ENCODE data around the gene CACNA1A. TPM values are rescaled to one million over a fixed set of nuclear protein-coding genes. Genes with fewer than 3 reads are reported as not detected.
"Not testable (repeated sequence)": the region's sequence is repeated elsewhere in the genome, so short reads cannot be mapped to it uniquely, and the experiment has no call there.

The CACNA1A gene
- total RNA-seq, 1 donor from 2014 or later: 0.47 TPM

DNA sequence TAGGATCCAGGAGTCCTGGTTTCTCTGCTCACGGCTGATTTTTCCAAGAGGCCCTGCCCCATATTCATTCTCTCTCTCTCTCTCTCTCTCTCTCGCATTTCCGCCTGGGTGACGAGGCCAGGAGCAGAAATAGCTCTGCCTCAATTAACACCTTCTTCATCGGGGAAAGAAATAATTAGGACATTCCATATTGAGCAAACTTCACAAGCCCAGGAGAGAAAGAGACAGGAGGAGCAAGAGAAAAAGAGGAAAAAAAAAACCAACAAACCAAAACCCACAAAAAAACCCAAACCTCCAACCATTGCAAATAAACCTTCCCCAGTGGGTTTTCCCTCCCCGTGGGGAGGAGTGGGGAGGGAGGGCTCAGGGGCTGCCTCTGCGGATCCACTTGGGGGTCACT, 143.0 kb downstream of the CACNA1A start:
- Mint-ChIP-seq H3K4me3 (no peak overlapping the region), H3K4me1 (ENCODE audit: low read depth) (no peaks in the 10 kb centered on the region), H3K27me3 (ENCODE audit: insufficient read depth) (peaks cover 4% of the 10 kb centered on the region), H3K36me3 (ENCODE audit: low read depth) (no peaks in the 10 kb centered on the region), H3K27ac (no peak overlapping the region), H3K9me3 (peaks cover 4% of the 10 kb centered on the region)
- intact Hi-C loops (cut with micrococcal nuclease): no loop called here
- DNase-seq (ENCODE audit: low spot score): no peak

DNA sequence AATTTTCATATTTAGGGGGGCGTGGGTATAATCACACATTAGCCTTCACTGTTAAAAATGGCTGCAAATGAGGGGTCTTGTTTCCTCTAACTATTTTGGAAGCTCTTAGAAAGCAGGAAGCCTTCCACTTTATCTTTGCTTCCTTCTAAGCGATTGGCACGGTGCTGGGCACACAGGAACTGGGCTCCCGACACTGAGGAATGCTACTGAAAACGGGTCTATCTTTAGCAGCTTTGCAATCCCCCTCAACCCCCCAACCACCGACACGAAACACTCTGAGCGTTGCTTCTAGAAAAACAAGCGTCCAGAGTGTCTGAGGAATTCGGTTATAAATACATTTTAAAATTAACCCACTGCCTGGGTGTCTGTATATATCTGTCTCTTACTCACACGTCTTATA, 143.6 kb downstream of the CACNA1A start:
- peaks cover 4% of the 10 kb centered on the region for H3K27me3 Mint-ChIP-seq (ENCODE audit: insufficient read depth)
- no peak overlapping the region for H3K27ac Mint-ChIP-seq
- no peak overlapping the region for H3K4me3 Mint-ChIP-seq
- intact Hi-C loops (cut with micrococcal nuclease): no loop called here
- H3K9me3 Mint-ChIP-seq: peaks cover 4% of the 10 kb centered on the region
- H3K36me3 Mint-ChIP-seq (ENCODE audit: low read depth): no peaks in the 10 kb centered on the region
- no peaks in the 10 kb centered on the region for H3K4me1 Mint-ChIP-seq (ENCODE audit: low read depth)
- no peak for DNase-seq (ENCODE audit: low spot score)

DNA sequence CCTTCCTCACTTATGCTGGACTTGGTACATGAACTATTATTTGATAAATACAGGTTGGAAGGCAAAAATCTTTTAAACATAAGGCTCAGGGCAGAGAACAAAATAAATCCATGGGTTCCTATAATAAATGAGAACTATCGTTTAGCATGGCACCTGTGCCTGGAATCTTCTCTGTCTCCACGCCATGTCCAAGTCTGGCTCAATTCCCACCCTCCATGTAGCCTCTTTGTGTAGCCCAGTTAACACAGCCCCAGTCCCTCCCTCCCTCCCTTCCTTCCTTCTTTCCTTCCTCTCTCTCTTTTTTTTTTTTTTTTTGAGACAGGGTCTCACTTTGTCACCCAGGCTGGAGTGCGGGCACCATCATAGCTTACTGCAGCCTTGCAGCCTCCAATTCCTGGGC, 144.6 kb downstream of the CACNA1A start:
- H3K4me3 Mint-ChIP-seq; H3K4me1 Mint-ChIP-seq (ENCODE audit: low read depth); H3K27me3 Mint-ChIP-seq (ENCODE audit: insufficient read depth); intact Hi-C loops (cut with micrococcal nuclease); H3K9me3 Mint-ChIP-seq; DNase-seq (ENCODE audit: low spot score); H3K36me3 Mint-ChIP-seq (ENCODE audit: low read depth); H3K27ac Mint-ChIP-seq: not testable (repeated sequence)

DNA sequence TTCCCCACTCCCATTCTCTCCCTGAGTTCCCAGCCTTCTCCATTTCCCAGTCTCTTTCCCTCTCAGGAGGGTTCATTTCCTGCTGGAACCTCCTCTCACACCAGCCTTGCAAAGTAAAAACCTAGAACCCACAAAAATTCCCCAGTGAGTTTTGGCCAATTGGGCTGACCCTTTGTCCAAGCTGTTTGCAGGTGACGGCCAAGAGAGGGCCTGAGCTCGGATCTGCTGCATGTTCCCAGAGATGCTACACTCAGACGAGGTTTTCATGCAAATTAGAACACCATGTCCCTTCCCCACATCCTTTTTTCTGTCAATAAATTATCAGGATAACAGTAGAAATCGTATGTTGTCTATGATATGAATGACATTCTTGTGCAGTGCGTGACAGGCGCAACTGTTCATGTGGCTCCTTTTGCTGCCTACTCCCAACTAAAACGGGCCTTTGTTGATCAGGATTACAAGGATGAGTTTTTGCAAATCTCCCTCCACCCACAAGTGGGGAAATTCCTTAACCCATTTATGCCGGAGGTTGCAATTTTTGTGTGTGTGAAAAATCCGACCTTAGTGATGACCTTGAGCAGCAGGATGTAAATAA, 149.5 kb downstream of the CACNA1A start:
- DNase-seq (ENCODE audit: low spot score): no peak
- Mint-ChIP-seq H3K27ac (no peak overlapping the region), H3K4me3 (no peak overlapping the region), H3K9me3 (peaks cover 4% of the 10 kb centered on the region), H3K36me3 (ENCODE audit: low read depth) (no peaks in the 10 kb centered on the region), H3K4me1 (ENCODE audit: low read depth) (no peaks in the 10 kb centered on the region), H3K27me3 (ENCODE audit: insufficient read depth) (peaks cover 3% of the 10 kb centered on the region)
- intact Hi-C loops (cut with micrococcal nuclease): no loop called here

DNA sequence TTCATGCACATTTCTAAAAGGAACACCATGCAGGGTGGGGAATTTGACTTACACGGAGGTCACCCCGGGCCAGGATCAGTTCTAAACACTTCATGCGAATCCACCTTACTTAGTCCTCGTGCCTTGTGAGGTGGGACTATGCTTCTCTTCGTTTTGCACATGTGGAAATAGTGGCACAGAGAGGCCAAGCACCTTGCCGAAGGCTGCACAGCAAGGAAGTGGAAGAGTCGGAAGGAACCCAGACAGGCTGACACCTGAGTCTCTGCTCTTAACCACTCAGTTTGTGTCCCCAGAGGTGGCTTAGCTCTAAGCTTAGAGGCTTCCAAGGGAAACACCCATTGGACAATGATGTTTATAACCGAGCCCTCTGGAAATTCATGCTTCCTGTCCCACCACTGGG, 150.1 kb downstream of the CACNA1A start:
- H3K36me3 Mint-ChIP-seq (ENCODE audit: low read depth): no peaks in the 10 kb centered on the region
- DNase-seq (ENCODE audit: low spot score): no peak
- peaks cover 4% of the 10 kb centered on the region for H3K9me3 Mint-ChIP-seq
- intact Hi-C loops (cut with micrococcal nuclease): no loop called here
- no peak overlapping the region for H3K4me3 Mint-ChIP-seq
- H3K27ac Mint-ChIP-seq: no peak overlapping the region
- no peaks in the 10 kb centered on the region for H3K4me1 Mint-ChIP-seq (ENCODE audit: low read depth)
- H3K27me3 Mint-ChIP-seq (ENCODE audit: insufficient read depth): peaks cover 3% of the 10 kb centered on the region

DNA sequence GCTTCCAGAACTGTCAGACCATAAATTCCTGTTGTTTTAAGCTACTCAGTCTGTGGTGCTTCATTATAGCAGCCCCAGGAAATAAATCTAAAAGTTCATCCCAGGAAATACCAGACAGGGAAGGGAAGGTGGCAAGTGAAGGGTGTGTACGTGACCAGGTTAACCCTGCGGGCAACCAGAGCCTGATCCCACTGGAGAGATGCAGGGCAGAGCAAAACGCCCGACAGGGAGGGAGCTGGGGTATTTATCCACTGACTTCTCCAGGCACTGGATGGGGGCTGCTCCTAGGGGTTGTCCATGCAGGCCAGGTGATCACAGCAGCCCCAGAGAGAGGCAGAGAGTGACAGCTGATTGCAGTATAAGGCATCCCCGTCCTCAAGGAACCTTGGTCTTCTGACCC, 150.9 kb downstream of the CACNA1A start:
- DNase-seq (ENCODE audit: low spot score): no peak
- Mint-ChIP-seq H3K36me3 (ENCODE audit: low read depth) (no peaks in the 10 kb centered on the region), H3K9me3 (peaks cover 4% of the 10 kb centered on the region), H3K27me3 (ENCODE audit: insufficient read depth) (peaks cover 3% of the 10 kb centered on the region), H3K27ac (no peak overlapping the region), H3K4me1 (ENCODE audit: low read depth) (no peaks in the 10 kb centered on the region), H3K4me3 (no peak overlapping the region)
- intact Hi-C loops (cut with micrococcal nuclease): no loop called here

DNA sequence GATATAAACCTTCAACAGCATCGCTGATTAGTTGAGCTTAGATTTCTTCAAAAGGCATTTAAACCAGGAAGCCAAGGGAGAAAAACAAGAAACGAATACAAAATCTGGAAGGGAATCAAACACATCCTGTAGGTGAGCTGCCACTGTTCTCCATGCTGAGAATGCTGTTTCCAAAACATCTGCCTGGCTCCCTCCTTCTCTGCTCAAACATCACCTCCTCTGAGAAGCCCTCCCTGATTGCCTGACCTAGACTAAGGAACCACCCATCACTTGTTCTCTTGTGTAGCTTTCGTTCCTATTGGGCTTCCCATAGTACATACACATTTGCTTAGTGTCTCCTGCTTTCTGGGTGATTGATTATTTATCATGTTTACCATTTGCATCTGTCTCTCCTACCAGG, 152.7 kb downstream of the CACNA1A start:
- Mint-ChIP-seq H3K27ac (no peak overlapping the region), H3K4me1 (ENCODE audit: low read depth) (no peaks in the 10 kb centered on the region), H3K27me3 (ENCODE audit: insufficient read depth) (peaks cover 3% of the 10 kb centered on the region), H3K4me3 (no peak overlapping the region), H3K9me3 (peaks cover 4% of the 10 kb centered on the region), H3K36me3 (ENCODE audit: low read depth) (no peaks in the 10 kb centered on the region)
- DNase-seq (ENCODE audit: low spot score): no peak
- intact Hi-C loops (cut with micrococcal nuclease): no loop called here

DNA sequence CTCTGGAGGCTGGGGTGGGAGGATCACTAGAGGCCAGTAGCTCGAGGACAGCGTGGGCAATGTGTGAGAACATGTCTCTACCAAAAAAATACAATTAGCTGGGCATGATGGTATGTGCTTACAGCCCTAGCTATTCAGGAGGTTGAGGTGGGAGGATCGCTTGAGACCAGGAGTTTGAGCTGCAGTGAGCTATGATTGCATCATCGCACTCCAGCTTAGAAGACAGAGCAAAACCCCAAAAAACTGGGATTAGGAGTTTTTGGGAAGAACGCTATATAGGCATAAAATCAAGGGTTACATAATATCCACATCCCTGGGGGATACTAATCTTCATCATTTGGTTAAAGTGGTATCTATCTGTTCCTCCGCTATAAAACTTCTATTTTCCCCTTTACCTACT, 155.5 kb downstream of the CACNA1A start:
- no peak overlapping the region for H3K27ac Mint-ChIP-seq
- H3K9me3 Mint-ChIP-seq: peaks cover 9% of the 10 kb centered on the region
- H3K27me3 Mint-ChIP-seq (ENCODE audit: insufficient read depth): peaks cover 3% of the 10 kb centered on the region
- H3K4me3 Mint-ChIP-seq: no peak overlapping the region
- no peak for DNase-seq (ENCODE audit: low spot score)
- H3K4me1 Mint-ChIP-seq (ENCODE audit: low read depth): no peaks in the 10 kb centered on the region
- no peaks in the 10 kb centered on the region for H3K36me3 Mint-ChIP-seq (ENCODE audit: low read depth)
- intact Hi-C loops (cut with micrococcal nuclease): no loop called here

DNA sequence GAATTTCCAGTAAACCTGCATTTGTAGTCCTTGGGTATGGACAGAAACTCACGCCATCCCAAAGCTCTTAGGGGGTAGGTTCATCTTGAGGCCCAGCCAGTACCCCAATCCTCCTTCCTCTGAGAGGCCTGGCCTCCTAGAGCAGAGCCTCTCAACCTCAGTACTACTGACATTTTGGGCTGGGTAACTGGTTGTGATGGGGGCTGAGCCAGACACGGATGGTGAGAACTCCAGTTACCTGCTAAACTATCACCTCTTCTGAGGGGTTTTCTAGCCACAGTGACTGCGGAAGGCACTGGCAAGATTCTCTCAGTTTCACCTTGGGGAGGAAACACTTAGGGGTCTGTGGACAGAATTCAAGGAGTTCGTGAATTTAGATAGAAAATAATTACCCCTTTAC, 156.2 kb downstream of the CACNA1A start:
- no peak overlapping the region for H3K4me3 Mint-ChIP-seq
- intact Hi-C loops (cut with micrococcal nuclease): no loop called here
- H3K36me3 Mint-ChIP-seq (ENCODE audit: low read depth): no peaks in the 10 kb centered on the region
- H3K4me1 Mint-ChIP-seq (ENCODE audit: low read depth): no peaks in the 10 kb centered on the region
- DNase-seq (ENCODE audit: low spot score): no peak
- H3K9me3 Mint-ChIP-seq: peaks cover 9% of the 10 kb centered on the region
- no peak overlapping the region for H3K27ac Mint-ChIP-seq
- H3K27me3 Mint-ChIP-seq (ENCODE audit: insufficient read depth): peaks cover under 1% of the 10 kb centered on the region

DNA sequence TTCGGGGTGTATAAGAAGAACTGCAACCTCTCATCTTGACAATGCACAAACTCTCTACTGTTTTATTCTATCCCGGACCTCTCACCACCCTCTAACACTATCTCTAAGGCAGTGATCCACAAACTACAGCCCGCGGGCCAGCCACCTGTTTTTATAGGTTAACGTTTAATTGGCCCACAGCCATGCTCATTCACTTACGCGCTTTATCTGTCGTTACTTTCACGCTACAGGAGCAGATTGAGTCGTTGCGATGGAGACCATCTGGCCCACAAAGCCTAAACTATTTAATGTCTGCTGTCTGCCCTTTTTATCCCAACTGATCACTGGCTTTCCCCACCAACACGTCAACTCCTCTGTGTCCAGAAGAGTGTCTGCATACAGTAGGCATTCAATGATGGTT, 158.9 kb downstream of the CACNA1A start:
- Mint-ChIP-seq H3K4me1 (ENCODE audit: low read depth) (no peaks in the 10 kb centered on the region), H3K27me3 (ENCODE audit: insufficient read depth) (no peaks in the 10 kb centered on the region)
- intact Hi-C loops (cut with micrococcal nuclease): no loop called here

DNA sequence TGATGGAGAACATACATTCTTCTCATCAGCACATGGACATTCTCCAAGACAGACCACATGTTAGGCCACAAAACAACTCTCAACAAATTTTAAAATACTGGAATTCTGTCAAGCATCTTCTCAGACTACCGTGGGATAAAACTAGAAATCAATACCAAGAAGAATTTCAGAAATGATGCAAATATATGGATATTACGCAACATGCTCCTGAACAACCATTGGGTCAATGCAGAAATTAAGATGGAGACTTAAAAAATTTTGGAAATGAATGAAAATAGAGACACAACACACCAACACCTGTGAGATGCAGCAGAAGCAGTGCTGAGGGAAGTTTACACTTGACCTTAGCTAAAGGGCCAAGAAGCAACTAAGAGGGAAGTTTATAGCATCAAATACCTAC, 162.8 kb downstream of the CACNA1A start:
- H3K4me3 Mint-ChIP-seq: no peak overlapping the region
- H3K9me3 Mint-ChIP-seq: peaks cover 5% of the 10 kb centered on the region
- intact Hi-C loops (cut with micrococcal nuclease): no loop called here
- H3K4me1 Mint-ChIP-seq (ENCODE audit: low read depth): no peaks in the 10 kb centered on the region
- no peaks in the 10 kb centered on the region for H3K36me3 Mint-ChIP-seq (ENCODE audit: low read depth)
- no peak for DNase-seq (ENCODE audit: low spot score)
- H3K27me3 Mint-ChIP-seq (ENCODE audit: insufficient read depth): no peaks in the 10 kb centered on the region
- no peak overlapping the region for H3K27ac Mint-ChIP-seq

More for the DNA sequence above, 158.9 kb downstream of the CACNA1A start:
- no peak overlapping the region for H3K4me3 Mint-ChIP-seq
- no peaks in the 10 kb centered on the region for H3K36me3 Mint-ChIP-seq (ENCODE audit: low read depth)
- no peak for DNase-seq (ENCODE audit: low spot score)
- H3K27ac Mint-ChIP-seq: no peak overlapping the region
- peaks cover 9% of the 10 kb centered on the region for H3K9me3 Mint-ChIP-seq

DNA sequence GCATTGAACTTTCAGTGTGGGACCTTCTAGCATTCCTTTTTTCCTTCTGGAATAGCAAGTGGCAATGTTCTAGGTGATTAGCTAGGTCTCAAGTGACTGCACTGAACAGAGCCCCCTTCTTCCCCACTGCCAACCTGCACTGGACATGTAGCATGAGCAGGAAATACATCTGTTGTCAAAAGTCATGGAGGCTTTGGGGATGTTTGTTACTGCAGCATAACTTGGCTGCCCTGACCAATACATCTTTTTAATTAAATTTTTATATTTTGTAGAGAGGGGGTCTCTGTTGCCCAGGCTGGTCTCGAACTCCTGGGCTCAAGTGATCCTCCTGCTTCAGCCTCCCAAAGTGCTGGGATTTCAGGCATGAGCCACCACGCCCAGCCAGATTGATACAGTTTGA, 163.6 kb downstream of the CACNA1A start:
- Mint-ChIP-seq H3K36me3 (ENCODE audit: low read depth) (no peaks in the 10 kb centered on the region), H3K27ac (no peak overlapping the region), H3K27me3 (ENCODE audit: insufficient read depth) (no peaks in the 10 kb centered on the region), H3K4me1 (ENCODE audit: low read depth) (no peaks in the 10 kb centered on the region), H3K9me3 (peaks cover 5% of the 10 kb centered on the region), H3K4me3 (no peak overlapping the region)
- intact Hi-C loops (cut with micrococcal nuclease): no loop called here
- DNase-seq (ENCODE audit: low spot score): no peak

DNA sequence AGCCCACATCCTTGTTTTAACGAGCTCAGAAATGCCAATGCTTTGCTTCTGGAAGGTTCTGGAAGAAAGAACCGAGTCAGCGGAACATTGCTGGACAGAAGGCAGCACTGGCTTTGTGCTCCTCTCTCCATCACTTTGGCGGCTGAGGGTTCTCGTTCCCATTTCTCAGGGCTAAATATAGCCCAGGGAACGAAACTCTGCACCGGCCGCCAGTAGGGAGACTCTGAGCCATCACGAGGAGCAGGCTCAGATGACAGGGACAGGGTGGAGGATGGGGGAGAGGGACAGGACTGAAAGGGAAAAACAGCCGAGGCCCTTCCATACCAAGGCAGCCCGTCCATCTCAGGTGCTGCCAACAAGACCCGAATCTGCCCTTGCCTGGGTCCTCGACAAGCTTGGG, 166.4 kb downstream of the CACNA1A start:
- Mint-ChIP-seq H3K27ac (no peak overlapping the region), H3K36me3 (ENCODE audit: low read depth) (no peaks in the 10 kb centered on the region), H3K9me3 (no peaks in the 10 kb centered on the region), H3K27me3 (ENCODE audit: insufficient read depth) (no peaks in the 10 kb centered on the region), H3K4me3 (no peak overlapping the region), H3K4me1 (ENCODE audit: low read depth) (no peaks in the 10 kb centered on the region)
- intact Hi-C loops (cut with micrococcal nuclease): no loop called here
- DNase-seq (ENCODE audit: low spot score): no peak

DNA sequence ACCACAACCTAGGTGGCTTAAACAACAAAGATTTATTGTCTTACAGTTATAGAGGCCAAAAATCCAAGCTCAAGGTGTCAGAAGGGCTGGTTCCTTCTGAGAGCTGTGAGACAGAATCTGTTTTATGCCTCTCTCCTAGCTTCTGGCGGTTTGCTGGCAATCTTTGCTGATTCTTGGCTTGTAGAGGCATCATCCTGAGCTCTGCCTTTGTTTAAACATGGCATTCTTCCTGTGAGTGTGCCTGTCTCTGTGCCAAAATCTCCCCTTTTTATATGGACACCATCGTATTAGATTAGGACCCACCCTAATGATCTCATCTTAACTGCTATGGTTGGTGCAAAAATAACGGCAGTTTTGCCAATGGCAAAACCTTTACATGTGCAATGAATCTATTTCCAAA, 169.1 kb downstream of the CACNA1A start:
- H3K4me1 Mint-ChIP-seq (ENCODE audit: low read depth): no peaks in the 10 kb centered on the region
- no peak overlapping the region for H3K27ac Mint-ChIP-seq
- no peak for DNase-seq (ENCODE audit: low spot score)
- no peak overlapping the region for H3K4me3 Mint-ChIP-seq
- intact Hi-C loops (cut with micrococcal nuclease): no loop called here
- no peaks in the 10 kb centered on the region for H3K9me3 Mint-ChIP-seq
- no peaks in the 10 kb centered on the region for H3K27me3 Mint-ChIP-seq (ENCODE audit: insufficient read depth)
- no peaks in the 10 kb centered on the region for H3K36me3 Mint-ChIP-seq (ENCODE audit: low read depth)
